Ovary (tissue), 3 donors: ENCODE results near the gene MYO1H.

Experiments used
- EP300 ChIP-seq: sonication (generic); formaldehyde crosslinking; IDR thresholded peaks from one replicate; pipeline ENCODE4 v1.6.1; 2017; ENCODE audit warnings: antibody characterized with exemption
- POLR2A ChIP-seq: fragments of 450-650 bp; IDR thresholded peaks from one replicate; pipeline ENCODE4 v1.6.1; 2017; ENCODE audit warnings: antibody characterized with exemption, mild to moderate bottlenecking, moderate library complexity
- TF ChIP-seq, protein P1 (sequence below), 3 donors: fragments of 450-650 bp in 2 of 3; fragments of 200-600 bp in 1 of 3; IDR thresholded peaks; one replicate each; pipeline versions ENCODE4 v1.5.1 to v1.8.0; 2016 to 2022; ENCODE audit warnings: antibody characterized with exemption in 3 of 3, mild to moderate bottlenecking in 1 of 3
- donor health status: DM: no; HTN: no; CAD: no.

DNA sequence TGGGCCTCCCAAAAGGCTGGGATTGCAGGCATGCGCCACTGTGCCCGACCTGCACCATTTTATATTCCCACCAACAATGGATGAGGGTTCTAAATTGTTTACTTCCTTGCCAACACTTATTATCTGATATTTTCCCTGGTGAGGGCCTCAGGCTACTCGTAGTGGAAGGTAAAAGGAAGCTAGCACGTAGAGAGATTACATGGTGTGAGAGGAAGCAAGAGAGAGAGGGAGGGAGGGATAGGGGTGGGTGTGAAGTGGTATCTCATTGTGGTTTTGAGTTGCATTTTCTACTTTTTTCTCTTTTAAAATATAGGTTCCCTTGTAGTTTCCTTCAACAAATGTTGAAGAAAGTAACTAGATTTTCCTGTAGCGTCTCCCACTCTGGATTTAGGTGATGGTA is 30.9 kb downstream of the MYO1H start:
- no peak for TF ChIP-seq EP300
- TF ChIP-seq, protein P1, sequence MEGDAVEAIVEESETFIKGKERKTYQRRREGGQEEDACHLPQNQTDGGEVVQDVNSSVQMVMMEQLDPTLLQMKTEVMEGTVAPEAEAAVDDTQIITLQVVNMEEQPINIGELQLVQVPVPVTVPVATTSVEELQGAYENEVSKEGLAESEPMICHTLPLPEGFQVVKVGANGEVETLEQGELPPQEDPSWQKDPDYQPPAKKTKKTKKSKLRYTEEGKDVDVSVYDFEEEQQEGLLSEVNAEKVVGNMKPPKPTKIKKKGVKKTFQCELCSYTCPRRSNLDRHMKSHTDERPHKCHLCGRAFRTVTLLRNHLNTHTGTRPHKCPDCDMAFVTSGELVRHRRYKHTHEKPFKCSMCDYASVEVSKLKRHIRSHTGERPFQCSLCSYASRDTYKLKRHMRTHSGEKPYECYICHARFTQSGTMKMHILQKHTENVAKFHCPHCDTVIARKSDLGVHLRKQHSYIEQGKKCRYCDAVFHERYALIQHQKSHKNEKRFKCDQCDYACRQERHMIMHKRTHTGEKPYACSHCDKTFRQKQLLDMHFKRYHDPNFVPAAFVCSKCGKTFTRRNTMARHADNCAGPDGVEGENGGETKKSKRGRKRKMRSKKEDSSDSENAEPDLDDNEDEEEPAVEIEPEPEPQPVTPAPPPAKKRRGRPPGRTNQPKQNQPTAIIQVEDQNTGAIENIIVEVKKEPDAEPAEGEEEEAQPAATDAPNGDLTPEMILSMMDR (IDR thresholded peaks at IDR 0.05): no peak
- TF ChIP-seq POLR2A: no peak
